Measurements from ENCODE around the gene MAPK7. TPM values are rescaled to one million over a fixed set of nuclear protein-coding genes. Genes with fewer than 3 reads are reported as not detected.

Gene MAPK7
- total and polyA plus RNA-seq, 9 of the 15 experiments (the other 6 are each of a cell fraction or from before 2014, with no cell fraction given), result 0.46 to 7.5 (median 2.5) TPM

DNA sequence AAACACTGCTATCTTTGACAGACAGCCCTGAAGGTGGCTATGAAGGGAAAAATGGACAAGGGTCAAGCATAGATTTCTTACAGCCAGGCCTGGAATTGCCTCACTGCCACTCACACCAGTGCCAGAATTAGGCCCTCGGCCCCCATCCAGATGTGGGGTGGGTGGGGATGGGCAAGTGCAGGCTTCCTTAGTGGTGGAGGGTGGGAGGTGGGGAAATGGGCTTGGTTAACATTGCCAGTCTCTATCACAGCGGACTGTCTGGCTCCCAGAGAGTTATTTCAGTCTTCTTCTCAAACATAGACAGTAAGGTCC is 40.6 kb upstream of the MAPK7 start:
- ATAC-seq (no peak; the same call in 2 of the 3 replicates), DNase-seq (ENCODE audit: extremely low read depth in 1 of 4, low spot score in 3 of 4) (no peak), FAIRE-seq (no peak)
- Histone ChIP-seq H2AFZ (ENCODE audit: low read depth, low read length) (no peak overlapping the region), H3K4me1 (replicated peaks in 1 of 2; ENCODE audit: control insufficient read depth in 2 of 2, insufficient read depth in 2 of 2, low read length in 2 of 2) (peaks cover 0 to 14% of the 10 kb centered on the region in 2 experiments; a peak in 2 of 5 replicates), H3K9me1 (ENCODE audit: control insufficient read depth, insufficient read depth, low read length) (no peaks in the 10 kb centered on the region), H3K9me3 (replicated peaks; ENCODE audit: control insufficient read depth, insufficient read depth, low read depth, low read length) (no peaks in the 10 kb centered on the region), H3K36me3 (ENCODE audit: control insufficient read depth, insufficient read depth, low read length) (no peaks in the 10 kb centered on the region), H3K9ac (ENCODE audit: insufficient read depth in 1 of 2, low read depth in 2 of 2, low read length in 2 of 2) (no peak overlapping the region), H3K4me2 (ENCODE audit: insufficient read depth, low read length) (no peak overlapping the region), H4K20me1 (replicated peaks; ENCODE audit: control insufficient read depth, insufficient read depth, low read length) (no peaks in the 10 kb centered on the region; the same call in 1 of the 2 replicates), H3K79me2 (ENCODE audit: control insufficient read depth, insufficient read depth, low read length) (no peaks in the 10 kb centered on the region), H3K27me3 (ENCODE audit: control insufficient read depth in 2 of 2, insufficient read depth in 2 of 2, low read length in 2 of 2) (no peaks in the 10 kb centered on the region), H3K27ac (ENCODE audit: extremely low read depth, low read depth, low read length) (no peak overlapping the region), H3K4me3 (no peak overlapping the region)
- TF ChIP-seq ERF (CRISPR knock-in tag; IDR thresholded peaks at IDR 0.05) (no peak), TAL1 (IDR thresholded peaks at IDR 0.05) (no peak), ZNF184 (CRISPR knock-in tag; IDR thresholded peaks at IDR 0.05) (no peak), HDGF (IDR thresholded peaks at IDR 0.05) (no peak), KDM2B (CRISPR knock-in tag; IDR thresholded peaks at IDR 0.05) (no peak), ZBTB43 (CRISPR knock-in tag; IDR thresholded peaks at IDR 0.05) (no peak), NRF1 (conservative IDR thresholded peaks at IDR 0.05 in 1 of 2, IDR thresholded peaks at IDR 0.05 in 1 of 2) (no peak), POLR3G (IDR thresholded peaks at IDR 0.05; ENCODE audit: extremely low read depth, insufficient read length, insufficient replicate concordance) (no peak), SP2 (IDR thresholded peaks at IDR 0.05; ENCODE audit: extremely low read depth, low read depth, low read length, poor library complexity, severe bottlenecking) (no peak), HDAC3 (IDR thresholded peaks at IDR 0.05; ENCODE audit: borderline replicate concordance, partially characterized antibody) (no peak), RAD21 (CRISPR knock-in tag; conservative IDR thresholded peaks at IDR 0.05 in 1 of 2, IDR thresholded peaks at IDR 0.05 in 1 of 2) (no peak), ZFX (CRISPR knock-in tag; IDR thresholded peaks at IDR 0.05) (no peak)
- POLR2A ChIA-PET, result interaction anchor here (0.6 kb wide), 1 partner anchor 16 kb away, joined by 3 read pairs; no protein-coding TSS in a partner anchor
- BruUV-seq (replicated peaks), result no TSS peak
- in situ Hi-C loops (cut with MboI), result no loop called here
- 67% methylated on average over 1 of the region's 2 CpGs for WGBS (ENCODE audit: insufficient coverage, low coverage, missing lambda C conversion rate)
- CTCF ChIA-PET (ENCODE audit: low intra/inter-chr PET ratio), result no interaction called here
- intact Hi-C loops (cut with micrococcal nuclease), result no loop called here

Data from K562 (cell line).